ENCODE results near the gene CCDC74B.
"Not testable (repeated sequence)": the region's sequence is repeated elsewhere in the genome, so short reads cannot be mapped to it uniquely, and the experiment has no call there.

Gene CCDC74B

DNA sequence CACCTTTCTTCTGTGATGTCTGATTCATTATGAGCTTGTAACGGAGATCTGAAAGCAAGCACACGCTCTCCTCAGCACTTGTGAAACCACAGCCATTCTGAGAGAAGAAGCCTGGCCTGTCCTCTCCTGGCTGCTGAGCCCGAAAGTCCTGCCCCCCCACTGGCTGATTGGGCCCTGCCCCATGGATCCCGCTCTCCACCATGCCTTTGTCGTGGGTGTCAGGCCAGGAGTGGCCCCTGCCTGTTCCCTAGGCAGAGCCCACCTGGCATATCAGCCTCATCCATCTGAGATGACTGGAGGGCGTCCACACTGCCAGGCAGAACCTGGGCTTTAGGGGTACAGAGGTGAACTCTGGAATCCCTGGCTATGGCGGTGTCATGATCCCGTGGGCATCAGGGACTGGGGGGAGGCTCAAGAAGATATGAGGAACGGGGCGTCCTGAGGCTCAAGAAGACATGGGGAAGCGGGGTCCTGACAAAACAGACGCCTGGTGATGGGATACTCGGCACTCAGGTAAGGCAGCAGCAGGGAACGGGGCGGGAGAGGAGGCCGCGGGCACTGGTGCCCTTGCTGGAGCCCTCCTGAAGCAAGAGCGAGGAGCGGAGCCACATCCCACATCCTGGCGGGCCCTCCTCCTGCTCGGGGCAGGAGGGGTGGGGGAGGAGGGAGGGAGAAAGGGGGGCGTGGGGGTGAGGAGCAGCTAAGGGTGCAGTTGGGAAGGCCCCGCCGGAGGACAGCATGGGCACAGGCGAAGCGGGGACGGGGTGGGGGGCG, 1.5 kb downstream of the CCDC74B start:
- H3K9me3 Mint-ChIP-seq; H3K27me3 Mint-ChIP-seq (ENCODE audit: low read depth); H3K36me3 Mint-ChIP-seq (ENCODE audit: low read depth): not testable (repeated sequence)
- peak overlapping the region; percentile 6 for H3K27ac Mint-ChIP-seq
- H3K4me1 Mint-ChIP-seq (ENCODE audit: low read depth): peaks cover 11% of the 10 kb centered on the region
- H3K4me3 Mint-ChIP-seq: peak overlapping the region; percentile 73

DNA sequence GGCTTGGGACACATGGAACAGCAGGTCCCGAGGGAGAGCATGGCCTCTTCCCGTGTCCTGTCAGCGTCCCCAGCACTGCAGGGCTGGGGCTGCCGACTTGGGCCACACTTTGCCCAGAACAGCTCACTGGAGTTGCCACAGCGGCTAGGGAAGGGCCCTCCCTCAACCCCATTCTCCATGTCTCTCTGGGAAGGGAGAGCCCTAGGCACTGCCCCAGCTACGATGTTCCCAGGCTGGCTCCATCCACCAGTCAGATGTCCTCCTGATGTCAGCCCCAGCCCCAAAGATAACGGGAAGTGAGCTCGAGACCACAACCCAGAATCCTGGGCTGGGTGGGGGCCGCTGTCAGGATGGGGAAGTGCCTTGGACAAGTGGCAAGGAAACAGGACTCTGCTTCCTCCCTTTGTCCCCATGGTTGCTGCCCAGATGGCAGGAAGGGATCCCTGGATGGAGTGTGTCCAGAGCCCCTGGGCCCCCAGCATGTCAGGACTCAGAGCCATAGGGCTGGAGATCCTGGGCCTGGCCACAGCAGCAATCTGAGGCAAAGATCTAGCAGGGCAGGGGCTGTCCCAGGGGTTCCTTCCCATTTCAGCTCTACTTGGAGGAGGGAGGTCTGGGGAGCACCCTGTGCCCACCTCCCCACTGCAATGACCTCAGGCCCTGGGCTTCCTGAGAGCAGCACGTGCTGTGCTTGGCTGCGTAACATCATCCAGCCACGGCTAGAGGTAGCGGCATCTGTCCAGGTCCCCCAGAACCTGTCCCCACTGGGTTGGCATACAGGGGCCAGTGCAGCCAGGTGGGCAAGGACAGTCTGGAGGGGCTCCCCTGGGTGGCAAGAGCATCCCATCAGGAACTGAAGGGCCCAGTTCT, 2.3 kb downstream of the CCDC74B start:
- not testable (repeated sequence) for H3K4me3 Mint-ChIP-seq; H3K27me3 Mint-ChIP-seq (ENCODE audit: low read depth)

DNA sequence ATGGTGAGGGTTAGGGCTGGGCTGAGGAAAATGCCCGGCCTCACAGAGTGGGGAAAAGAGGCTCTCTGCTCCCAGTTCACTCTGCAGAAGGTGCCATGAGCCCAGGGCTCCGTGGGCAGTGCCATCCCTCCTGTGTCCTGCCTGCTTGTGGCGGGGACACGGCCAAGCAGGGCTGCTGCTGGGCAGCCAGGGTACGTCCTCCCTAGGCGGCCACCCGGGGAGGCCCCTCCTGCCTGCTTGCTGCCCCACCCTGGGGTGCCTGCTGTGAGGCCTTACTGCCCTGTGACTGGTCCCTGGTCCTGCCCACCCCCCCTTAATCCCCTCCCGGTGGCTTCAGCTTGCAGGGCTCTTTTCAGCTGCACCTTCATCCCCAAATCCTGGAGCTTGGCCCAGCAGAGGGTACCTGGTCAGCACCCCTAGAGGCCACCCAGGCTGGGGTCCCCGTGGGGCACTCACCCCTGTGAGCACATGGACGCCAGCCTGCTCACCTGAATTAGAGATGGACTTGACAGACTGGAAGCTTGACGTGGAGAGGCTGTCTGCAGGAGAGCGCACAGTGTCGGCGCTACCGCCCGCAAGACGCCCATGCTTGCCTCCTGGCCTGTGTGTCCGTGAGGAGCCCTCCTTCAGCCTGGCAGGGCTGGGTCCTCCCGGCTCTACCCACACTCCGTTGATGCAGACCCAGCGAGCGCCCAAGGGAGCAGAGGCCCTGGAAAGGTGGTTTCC, 3.1 kb downstream of the CCDC74B start:
- H3K27ac Mint-ChIP-seq; H3K9me3 Mint-ChIP-seq; H3K4me1 Mint-ChIP-seq (ENCODE audit: low read depth); H3K27me3 Mint-ChIP-seq (ENCODE audit: low read depth); H3K4me3 Mint-ChIP-seq; H3K36me3 Mint-ChIP-seq (ENCODE audit: low read depth): not testable (repeated sequence)

More for the DNA sequence above, 2.3 kb downstream of the CCDC74B start:
- not testable (repeated sequence) for H3K9me3 Mint-ChIP-seq; H3K4me1 Mint-ChIP-seq (ENCODE audit: low read depth); H3K36me3 Mint-ChIP-seq (ENCODE audit: low read depth); H3K27ac Mint-ChIP-seq

DNA sequence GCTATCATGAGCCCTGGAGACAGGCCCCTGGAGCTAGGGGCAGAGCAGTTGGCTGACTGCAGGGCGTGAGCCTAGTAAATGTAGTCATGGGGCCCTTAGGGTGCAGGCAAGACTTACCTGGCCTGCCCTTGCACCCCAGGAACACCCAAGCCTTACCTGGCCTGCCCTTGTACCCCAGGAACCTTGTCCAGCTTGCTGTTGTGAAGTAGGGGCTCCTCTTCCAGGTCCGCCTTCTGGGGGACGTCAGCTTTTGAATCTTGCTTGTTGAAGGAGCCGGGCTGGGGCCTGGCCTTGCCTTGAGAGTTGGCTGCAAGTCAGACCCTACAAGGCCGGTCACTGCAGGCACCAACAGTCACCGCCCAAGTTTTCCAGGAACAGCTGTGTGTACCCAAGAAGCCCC, 3.9 kb downstream of the CCDC74B start:
- not testable (repeated sequence) for H3K4me3 Mint-ChIP-seq

DNA sequence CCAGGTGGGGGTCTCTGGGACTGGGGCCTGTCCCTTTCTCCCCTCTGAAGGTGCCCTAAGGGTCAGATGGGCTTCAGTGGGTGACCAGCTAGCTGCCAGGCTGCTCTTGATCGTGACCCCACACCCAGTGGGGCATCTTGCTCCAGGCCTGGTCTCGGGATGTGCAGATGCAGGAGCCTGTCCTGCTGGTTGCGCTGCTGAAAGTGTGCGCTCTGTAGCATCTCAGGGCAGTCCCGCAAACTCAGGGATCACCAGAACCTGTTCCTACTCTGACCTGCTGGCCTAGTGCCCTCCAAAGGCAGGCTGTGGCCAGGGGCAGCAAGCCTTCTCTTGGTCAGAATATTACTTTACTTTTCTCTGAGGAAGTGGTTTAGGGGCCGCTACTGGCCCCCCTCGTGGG, 4.4 kb downstream of the CCDC74B start:
- not testable (repeated sequence) for H3K9me3 Mint-ChIP-seq; H3K36me3 Mint-ChIP-seq (ENCODE audit: low read depth); H3K27me3 Mint-ChIP-seq (ENCODE audit: low read depth); H3K27ac Mint-ChIP-seq; H3K4me3 Mint-ChIP-seq; H3K4me1 Mint-ChIP-seq (ENCODE audit: low read depth)

More for the DNA sequence above, 3.9 kb downstream of the CCDC74B start:
- not testable (repeated sequence) for H3K27me3 Mint-ChIP-seq (ENCODE audit: low read depth); H3K4me1 Mint-ChIP-seq (ENCODE audit: low read depth); H3K9me3 Mint-ChIP-seq; H3K27ac Mint-ChIP-seq; H3K36me3 Mint-ChIP-seq (ENCODE audit: low read depth)

DNA sequence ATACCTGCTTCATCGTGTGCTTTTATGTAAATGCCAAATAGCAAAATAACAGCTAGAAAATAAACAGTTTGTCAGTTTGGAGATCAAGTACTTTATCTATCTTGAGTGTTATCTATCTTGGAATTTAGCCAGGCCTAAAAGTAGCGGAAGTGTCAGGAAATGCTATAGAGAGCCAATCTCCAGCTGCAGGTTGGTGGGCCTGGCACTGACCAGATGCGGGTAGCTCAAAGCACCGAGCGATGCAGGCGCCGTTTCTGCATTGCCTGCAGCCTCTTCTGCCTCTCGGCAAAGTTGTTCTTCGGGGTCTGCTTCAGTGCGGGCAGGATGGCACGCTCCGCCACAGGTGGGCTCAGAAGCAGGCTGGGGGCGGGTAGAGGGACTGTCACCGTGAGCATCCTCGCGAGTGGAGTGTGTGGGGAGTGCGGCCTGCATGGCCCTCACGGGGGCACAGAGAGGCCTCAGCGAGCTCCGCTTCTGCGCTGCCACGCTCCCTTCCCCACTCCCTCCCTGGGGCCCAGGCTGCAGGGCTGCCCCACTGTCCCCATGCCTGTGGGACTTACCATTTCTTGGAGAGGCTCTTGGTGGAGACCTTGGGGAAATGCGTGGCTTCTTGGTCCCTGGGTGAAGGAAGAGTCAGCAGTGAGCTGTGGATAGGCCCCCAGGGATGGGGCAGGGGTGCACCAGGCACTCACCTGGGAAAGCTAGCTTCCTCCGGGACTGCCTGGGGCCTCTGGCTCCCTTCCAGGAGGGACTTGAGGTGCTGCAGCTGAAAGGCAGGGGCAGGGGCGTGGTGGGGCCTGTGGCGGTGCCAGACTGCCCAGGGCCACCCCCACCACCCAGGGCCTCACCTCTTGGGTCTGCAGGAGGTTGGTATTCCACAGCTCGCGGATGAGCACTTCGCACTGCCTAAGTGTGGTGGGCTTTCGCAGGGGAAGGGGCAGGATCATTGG, 5.3 kb downstream of the CCDC74B start:
- H3K4me3 Mint-ChIP-seq: not testable (repeated sequence)

DNA sequence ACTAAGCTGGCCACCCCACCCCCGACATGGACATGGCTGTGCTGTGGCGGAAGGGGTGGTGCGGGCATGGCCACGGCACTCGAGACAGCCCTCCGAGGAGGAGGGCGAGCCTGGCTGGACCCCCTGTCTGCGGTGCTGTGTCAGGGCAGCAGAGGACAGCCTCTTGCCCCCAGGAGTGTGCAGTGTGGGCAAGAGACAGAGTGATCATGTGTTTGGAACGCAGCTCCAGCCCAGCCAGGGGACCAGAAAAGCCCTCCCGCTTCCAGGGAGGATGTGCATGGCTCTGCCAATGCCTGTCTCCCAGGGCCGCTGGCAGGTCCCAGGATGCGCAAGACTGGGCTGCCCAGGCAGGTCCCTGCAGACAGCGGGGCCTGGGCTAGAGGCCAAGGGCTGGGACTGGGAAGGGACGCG, 6.1 kb downstream of the CCDC74B start:
- not testable (repeated sequence) for H3K9me3 Mint-ChIP-seq; H3K36me3 Mint-ChIP-seq (ENCODE audit: low read depth); H3K4me3 Mint-ChIP-seq; H3K27ac Mint-ChIP-seq; H3K4me1 Mint-ChIP-seq (ENCODE audit: low read depth); H3K27me3 Mint-ChIP-seq (ENCODE audit: low read depth)

More for the DNA sequence above, 5.3 kb downstream of the CCDC74B start:
- H3K27me3 Mint-ChIP-seq (ENCODE audit: low read depth); H3K9me3 Mint-ChIP-seq; H3K4me1 Mint-ChIP-seq (ENCODE audit: low read depth); H3K27ac Mint-ChIP-seq; H3K36me3 Mint-ChIP-seq (ENCODE audit: low read depth): not testable (repeated sequence)

DNA sequence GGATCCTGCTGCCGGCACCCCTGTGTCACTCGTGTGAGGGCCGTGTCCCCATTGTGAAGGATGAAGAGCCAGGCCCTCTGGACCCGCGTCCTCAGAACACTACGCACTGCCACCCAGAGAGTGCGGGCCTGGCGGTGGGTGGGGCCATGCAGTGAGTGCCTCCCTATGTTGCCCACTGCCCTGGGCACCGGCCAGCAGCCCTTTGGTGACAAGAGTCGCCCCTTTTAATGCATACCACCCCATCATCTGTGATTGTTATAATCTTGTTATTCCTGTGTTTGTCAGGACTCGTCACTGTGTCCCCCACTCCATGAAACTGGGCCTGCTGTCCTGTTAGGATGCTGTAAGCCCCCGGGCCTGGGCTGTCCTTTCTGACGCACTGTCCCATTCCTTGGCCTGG, 6.6 kb downstream of the CCDC74B start:
- H3K9me3 Mint-ChIP-seq; H3K36me3 Mint-ChIP-seq (ENCODE audit: low read depth); H3K27me3 Mint-ChIP-seq (ENCODE audit: low read depth); H3K27ac Mint-ChIP-seq; H3K4me1 Mint-ChIP-seq (ENCODE audit: low read depth); H3K4me3 Mint-ChIP-seq: not testable (repeated sequence)

DNA sequence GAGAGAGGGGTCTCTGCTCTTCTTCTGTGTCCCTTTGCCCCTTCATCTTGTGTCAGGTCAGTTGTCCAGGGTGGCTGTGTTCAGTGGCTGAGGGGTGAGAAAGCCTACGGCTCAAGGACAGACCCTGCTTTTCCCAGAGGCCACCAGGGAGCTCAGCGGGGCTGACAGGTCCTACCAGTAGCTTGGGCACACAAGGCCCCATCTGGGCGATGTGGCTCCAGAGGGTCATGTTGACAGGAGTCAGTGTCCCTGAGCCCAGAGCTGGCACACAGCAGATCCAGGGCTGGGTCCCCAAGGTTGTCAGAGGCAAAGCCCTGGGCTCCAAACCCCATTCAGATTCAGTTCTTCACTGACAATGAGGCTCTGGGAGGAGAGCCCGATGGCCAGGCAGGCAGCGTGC, 7.8 kb downstream of the CCDC74B start:
- H3K4me3 Mint-ChIP-seq: not testable (repeated sequence)

DNA sequence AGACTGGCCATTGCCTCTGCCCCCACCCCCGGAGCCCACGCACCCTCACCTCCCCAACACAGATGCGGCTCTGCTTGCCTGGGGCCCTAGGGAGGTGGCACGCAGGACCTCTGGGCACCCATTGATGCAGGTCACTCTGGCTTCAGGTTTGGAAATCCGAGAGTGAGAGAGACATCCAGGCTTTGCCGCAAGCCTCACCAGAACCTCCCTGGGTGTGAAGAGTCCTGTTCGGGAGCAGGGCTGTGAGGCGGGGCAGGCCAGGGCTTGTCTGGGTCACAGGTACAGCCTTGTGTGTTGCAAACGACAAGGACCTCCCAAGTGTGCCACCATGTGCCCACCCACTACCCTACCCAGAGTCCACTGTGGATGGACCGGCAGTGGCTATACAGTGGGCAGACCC, 8.4 kb downstream of the CCDC74B start:
- not testable (repeated sequence) for H3K9me3 Mint-ChIP-seq; H3K4me3 Mint-ChIP-seq; H3K27ac Mint-ChIP-seq; H3K4me1 Mint-ChIP-seq (ENCODE audit: low read depth); H3K36me3 Mint-ChIP-seq (ENCODE audit: low read depth); H3K27me3 Mint-ChIP-seq (ENCODE audit: low read depth)

More for the DNA sequence above, 7.8 kb downstream of the CCDC74B start:
- H3K4me1 Mint-ChIP-seq (ENCODE audit: low read depth); H3K27ac Mint-ChIP-seq; H3K9me3 Mint-ChIP-seq; H3K27me3 Mint-ChIP-seq (ENCODE audit: low read depth); H3K36me3 Mint-ChIP-seq (ENCODE audit: low read depth): not testable (repeated sequence)

DNA sequence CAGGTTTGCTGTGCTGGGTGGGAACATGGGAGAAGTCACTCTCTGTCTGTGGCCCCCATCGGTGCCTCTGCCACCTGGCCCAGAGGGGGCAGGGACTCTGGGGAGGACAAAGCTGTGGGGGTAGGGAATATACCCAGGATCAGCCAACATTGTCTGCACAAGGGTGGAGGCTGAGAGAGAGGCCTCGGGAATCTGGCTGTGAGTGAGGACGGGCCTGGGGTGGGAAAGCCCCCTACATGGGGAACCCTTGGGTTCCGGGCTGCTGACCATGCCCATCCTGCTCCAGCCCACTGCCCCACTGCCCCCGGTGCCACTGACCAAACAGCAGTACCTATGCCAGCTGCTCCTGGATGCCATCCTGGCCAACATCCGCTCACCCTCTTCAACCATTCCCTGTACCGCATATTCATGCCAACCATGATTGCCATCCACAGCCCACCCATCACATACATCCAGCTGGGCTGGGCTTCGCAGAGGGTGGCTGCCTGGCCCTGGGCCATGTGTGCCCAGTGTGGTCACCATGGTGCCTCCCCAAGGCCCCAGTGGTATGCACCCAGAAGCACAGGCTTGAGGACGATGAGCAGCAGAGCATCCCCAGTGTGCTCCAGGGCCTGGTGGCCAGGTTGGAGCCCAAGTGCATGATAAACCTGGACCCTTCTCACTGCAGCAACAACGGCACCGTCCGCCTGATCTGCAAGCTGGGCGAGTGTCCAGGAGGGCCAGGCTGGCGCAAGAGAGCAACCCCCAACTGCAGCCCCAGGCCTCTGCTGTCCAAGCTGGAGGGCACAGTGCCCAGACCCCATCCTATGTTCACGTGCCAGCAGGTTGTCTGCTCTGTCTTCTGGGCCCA, 9.0 kb downstream of the CCDC74B start:
- H3K27me3 Mint-ChIP-seq (ENCODE audit: low read depth): no peaks in the 10 kb centered on the region
- no peak overlapping the region for H3K27ac Mint-ChIP-seq
- no peaks in the 10 kb centered on the region for H3K36me3 Mint-ChIP-seq (ENCODE audit: low read depth)
- no peak overlapping the region for H3K4me3 Mint-ChIP-seq
- H3K4me1 Mint-ChIP-seq (ENCODE audit: low read depth): no peaks in the 10 kb centered on the region
- no peaks in the 10 kb centered on the region for H3K9me3 Mint-ChIP-seq

DNA sequence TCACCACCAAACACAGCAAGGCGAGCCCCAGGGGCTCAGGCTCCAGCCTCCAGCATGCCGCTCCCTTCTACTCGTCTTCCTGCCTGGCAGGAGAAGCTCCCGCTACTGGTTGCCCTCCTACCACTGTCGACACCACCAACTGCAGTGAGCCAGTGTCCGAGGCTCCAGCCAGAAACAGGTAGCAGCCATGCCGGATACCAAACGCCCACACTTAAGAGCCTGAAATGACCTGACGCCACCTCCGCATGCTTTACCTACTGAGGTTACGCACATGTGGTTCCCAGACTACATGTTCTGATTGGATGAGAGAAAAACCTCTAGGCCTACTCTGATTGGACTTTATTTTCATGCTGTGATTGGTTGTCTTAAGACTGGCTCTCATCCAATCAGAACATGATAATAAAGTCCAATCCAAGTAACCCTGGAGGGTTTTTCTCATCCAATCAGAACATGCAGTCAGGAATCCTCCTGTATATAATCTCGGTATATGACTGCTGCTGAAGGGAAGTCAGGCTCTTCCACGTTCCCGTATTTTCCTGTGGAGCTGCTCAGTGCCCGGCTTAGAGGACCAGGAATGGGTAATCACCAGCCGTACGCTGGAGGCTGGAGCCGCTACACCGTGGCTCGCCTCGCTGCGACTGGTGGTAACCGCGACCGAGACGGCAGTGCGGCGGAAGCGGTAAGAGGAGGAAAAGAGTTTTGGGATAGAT, 15.6 kb downstream of the CCDC74B start, which contains the start of gene POTEF:
TSS of gene POTEF (minus strand) at position 103 of the 710 bp plus-strand sequence. CDS start 8,707 bp downstream, outside the sequence.
- H3K27ac Mint-ChIP-seq; H3K36me3 Mint-ChIP-seq (ENCODE audit: low read depth); H3K27me3 Mint-ChIP-seq (ENCODE audit: low read depth); H3K9me3 Mint-ChIP-seq; H3K4me3 Mint-ChIP-seq; H3K4me1 Mint-ChIP-seq (ENCODE audit: low read depth): not testable (repeated sequence)

DNA sequence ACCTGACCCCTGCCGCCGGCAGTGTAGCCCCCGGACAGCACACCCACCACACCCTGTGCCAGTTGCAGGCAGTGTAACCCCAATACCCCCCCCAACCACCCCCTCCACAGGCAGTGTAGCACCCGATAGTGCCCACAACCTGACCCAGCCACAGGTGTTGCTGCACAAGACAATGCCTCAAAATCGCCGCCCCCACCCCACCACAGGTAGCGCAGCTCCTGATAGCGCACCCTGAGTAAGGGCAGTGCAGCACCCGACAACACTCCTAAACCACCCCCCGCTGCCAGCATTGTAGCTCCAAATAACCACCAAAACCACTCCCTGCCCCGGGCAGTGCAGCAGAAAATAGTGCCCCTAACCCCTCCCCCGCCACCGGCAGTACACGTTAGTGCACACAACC, 16.4 kb downstream of the CCDC74B start:
- not testable (repeated sequence) for H3K27me3 Mint-ChIP-seq (ENCODE audit: low read depth); H3K9me3 Mint-ChIP-seq; H3K4me1 Mint-ChIP-seq (ENCODE audit: low read depth); H3K36me3 Mint-ChIP-seq (ENCODE audit: low read depth); H3K4me3 Mint-ChIP-seq; H3K27ac Mint-ChIP-seq
